Anterior cingulate cortex (tissue), 58 donors: ENCODE results near the gene MGAT4C.

Experiments used
- DNase-seq, 58 donors: peaks; one replicate each; lab custom pipeline; 2025; lab: John Stamatoyannopoulos, UW

The MGAT4C gene

GRCh38 chr12:86230516-86231146 lies 25.6 kb downstream of the MGAT4C start:
- no peak for DNase-seq

GRCh38 chr12:86229772-86230171 lies 26.4 kb downstream of the MGAT4C start:
- DNase-seq = no peak

DNA sequence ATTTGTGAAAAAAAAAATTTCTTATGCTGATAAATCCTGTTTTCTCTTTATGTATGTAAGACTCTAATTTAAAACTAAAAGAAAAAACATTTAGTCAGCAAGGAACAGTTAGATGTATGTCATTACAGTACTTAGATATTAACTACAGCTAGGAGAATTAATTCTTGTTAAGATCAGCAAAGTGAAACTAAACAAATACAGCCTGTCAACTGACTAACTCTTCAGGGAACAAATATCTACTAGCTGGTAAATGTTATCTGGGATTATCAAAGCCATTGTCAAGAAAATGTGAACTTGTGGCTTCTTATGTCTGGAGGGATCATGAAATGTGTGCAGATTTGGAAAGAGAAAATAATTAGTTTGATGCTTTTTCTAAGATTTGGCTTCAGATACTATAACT lies 27.5 kb downstream of the MGAT4C start:
- no peak for DNase-seq

DNA sequence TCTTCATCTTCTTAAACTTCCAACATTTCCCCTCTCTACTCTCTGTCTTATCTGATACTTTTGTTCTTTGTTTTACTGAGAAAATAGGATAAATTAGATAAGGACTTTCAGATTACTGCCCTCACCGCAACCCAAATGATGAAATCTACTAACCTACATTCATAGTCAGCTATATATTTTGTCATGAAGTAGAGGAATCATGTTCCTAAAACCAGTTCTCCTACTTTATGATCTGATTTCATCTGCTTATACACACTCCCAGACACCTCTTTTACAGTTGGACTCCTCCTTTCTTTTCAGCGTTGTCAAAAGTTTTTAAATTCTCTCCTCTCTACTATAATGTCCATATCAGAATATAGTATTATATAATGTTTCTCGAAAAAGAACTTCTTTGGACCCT lies 29.7 kb downstream of the MGAT4C start:
- DNase-seq = no peak

- no peak for DNase-seq
These were observed 39.6 kb downstream of the MGAT4C start for GRCh38 chr12:86216591-86216990.

DNA sequence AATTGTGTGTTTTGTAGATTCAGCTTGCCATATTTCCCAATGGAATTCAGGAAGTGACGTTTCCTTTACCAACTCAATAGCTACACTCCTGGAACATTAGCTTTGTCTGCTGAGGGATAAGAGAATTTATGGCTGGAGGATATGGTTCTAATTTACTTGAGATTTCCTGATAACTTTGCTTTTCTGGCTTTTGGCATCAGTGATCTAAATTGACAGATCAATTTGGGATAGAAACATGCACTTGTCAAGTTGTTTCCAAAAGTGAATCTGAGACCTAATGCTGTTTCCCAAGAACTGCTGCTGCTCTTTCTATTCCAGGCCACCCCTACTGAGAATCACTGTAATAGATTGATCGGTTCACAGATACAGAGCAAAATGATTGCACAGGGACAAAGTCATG lies 43.2 kb downstream of the MGAT4C start:
- DNase-seq = no peak

GRCh38 chr12:86198696-86199444 lies 57.3 kb downstream of the MGAT4C start:
- DNase-seq = no peak

GRCh38 chr12:86196465-86196864 lies 59.7 kb downstream of the MGAT4C start:
- no peak for DNase-seq

DNA sequence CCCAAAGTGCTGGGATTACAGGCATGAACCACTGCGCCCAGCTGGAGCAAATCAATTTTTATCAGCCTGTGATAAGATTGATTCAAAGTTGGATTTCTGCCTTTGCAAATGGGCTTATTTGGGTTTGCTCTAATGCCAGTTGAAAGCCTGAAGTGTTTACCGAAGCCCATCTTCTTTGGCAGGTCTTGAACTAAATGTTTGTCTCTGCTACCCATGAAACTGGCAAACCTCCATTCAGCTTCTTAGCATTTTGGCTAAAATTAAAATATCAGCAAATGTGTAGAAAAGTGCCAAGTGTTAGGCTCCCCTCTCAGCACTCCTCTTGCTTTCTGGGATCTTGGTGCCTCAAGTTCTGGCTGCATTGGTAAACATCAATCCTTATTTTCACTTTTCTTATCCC lies 61.5 kb downstream of the MGAT4C start:
- peak in 6 of 58 donors; percentile 4 to 40 (median 16) for DNase-seq

DNA sequence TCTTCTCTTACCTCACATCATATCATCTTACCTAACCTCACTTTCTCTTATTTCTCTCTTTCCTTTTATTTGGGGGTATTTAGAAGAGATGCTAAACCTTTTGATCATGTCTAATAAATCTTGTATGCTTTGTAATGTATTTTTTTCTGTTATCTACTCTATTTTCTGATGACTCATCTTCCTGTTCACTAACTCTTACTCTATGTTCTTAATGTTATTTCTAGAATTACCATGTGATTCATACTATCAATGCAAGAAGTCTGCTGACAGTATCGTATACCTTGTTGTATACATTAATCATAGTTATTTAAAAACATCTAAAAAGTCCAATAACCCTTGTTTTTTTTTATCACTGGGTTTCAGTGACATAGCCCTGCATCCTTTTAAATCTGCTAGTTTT lies 62.3 kb downstream of the MGAT4C start:
- DNase-seq = no peak

GRCh38 chr12:86188226-86188625 lies 68.0 kb downstream of the MGAT4C start:
- no peak for DNase-seq

DNA sequence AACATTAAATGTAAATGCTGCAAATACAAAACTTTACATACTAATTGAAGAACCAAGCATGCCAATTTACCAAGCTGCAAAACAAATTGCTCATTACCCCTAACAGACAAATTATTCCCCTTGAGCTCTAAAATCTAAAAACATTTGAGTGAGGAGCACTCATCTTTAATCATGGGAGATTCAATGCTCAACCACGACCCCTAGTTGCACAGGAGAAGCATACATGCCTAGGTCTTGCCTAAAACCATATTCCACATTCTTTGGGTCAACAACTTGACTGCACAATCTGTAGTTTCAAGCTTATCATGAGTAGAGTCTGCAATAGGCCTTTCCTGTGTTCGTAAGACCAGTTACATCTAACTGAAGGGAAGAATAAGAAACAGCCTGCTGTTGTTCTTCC lies 69.7 kb downstream of the MGAT4C start:
- no peak for DNase-seq

DNA sequence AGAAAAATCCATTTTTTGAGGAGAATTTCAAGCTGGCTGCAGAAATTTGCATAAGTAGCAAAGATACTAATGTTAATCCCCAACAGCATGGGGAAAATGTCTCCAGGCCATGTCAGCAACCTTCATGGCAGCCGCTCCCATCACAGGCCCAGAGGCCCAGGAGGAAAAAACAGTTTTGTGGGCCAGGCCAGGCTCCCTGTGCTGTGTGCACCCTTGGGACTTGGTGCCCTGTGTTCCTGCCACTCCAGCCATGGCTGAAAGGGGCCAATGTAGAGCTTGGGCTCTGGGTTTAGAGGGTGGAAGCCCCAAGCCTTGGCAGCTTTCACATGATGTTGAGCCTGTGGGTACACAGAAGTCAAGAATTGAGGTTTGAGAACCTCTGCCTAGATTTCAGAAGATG lies 76.3 kb downstream of the MGAT4C start:
- DNase-seq = no peak

DNA sequence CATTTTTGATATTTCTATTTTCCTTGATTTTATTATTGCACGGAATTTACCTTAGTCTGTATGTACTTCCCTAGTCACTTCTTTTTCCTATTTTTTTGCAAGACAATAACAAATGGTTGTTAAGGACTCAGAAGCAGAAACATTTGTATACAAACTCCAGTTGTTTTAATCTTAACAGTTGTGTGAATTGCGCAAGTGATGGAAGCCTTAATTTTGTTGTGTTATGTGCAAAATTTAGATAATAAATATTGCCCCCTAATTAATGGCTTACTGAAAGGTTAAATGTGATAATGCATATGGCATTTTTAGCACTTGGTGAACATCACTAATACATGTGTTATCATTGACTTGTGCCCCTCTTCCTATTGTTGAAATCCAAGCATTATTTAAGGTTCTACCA lies 82.0 kb downstream of the MGAT4C start:
- DNase-seq = no peak

DNA sequence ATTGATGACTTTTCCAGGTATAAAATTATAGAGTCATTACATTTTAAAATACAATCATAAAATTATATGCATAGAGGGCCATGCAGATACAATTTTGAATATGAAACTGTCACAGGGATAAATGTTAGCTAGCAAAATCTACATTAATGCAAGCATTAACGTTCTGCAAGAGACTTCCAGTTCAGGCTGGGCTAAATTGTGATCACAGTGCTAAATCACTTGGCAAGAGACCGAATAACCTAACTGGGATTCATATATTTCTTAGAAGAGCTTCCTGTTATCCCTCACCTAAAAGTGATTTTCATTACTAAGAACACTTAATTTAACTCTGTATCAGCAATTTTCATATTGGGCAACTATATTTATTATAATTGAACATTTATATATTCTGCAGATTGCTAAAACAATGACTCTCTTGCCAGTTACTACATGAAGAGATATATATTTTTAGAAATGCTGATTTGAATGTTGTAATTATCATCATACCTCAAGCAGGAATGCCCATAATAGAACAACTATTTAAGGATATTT lies 83.2 kb downstream of the MGAT4C start:
- DNase-seq = no peak

- DNase-seq = no peak
These were observed 86.1 kb downstream of the MGAT4C start for GRCh38 chr12:86170051-86170450.

DNA sequence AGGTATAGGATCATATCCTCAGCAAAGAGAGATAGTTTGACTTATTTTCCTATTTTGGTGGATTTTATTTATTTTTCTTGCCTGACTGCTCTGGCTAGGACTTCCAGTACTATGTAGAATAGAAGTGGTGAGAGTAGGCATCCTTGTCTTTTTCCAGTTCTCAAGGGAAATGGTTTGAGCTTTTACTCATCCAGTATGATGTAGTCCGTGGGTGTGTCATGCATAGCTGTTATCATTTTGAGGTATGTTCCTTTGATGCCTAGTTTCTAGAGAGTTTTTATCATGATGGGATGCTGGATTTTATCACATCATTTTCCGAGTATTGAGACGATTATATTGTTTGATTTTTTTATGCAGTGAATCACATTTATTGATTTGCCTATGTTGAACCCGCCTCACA lies 97.2 kb downstream of the MGAT4C start:
- DNase-seq = no peak

DNA sequence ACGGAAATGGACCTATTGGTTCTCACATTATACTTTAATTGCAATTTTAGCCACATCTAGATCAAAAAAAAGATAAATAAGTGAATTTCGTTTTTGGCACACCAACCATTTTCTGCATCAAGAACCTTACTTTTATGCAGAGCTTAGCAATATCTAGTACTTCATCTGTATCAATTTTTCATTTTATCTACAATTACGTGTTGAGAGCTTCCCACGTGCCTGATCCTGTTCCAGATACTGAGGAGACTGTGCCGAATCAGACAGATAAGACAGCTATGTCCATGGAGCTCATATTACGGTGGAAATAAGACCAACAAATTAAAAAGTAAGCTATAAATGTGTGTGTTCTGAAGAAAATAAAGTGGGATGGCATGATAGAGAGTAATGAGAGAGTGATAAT lies 101.6 kb downstream of the MGAT4C start:
- DNase-seq = no peak

GRCh38 chr12:86148612-86149011 lies 107.6 kb downstream of the MGAT4C start:
- DNase-seq = no peak

DNA sequence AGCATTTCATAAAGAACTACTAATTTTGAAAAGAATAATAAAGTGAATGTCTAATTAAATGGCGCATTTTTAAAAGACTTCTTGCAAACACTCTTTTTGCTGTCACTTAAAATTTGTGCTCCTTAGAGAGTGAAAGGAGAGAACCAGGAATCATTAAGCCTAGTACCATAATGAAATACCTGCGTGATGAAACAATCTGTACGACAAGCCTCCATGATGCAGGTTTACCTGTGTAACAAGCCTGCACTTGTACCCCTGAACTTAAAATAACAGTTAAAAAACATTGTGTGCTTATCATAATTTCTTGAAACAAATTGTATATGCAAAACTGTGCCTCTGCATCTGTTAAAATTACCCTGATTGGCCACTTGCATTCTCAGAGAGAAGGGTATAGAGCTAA lies 108.1 kb downstream of the MGAT4C start:
- no peak for DNase-seq

DNA sequence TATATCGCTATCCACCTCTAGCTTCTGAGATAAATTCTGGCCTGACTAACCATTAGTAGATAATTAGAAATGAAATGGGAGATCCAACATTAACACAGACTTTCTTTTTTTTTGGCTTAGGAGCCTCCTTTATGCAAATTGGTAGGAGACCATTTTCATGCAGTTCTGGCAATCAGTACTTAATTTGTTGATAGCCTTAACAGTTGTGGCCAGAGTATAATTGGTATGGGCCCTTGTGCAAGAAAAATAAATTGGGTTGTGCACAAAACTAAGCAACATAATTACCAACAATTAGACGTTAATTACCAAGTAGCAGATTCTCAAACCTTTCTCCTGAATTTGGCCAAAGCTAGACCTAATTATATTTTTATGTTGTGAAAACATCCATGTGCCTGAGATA lies 111.0 kb downstream of the MGAT4C start:
- no peak for DNase-seq

DNA sequence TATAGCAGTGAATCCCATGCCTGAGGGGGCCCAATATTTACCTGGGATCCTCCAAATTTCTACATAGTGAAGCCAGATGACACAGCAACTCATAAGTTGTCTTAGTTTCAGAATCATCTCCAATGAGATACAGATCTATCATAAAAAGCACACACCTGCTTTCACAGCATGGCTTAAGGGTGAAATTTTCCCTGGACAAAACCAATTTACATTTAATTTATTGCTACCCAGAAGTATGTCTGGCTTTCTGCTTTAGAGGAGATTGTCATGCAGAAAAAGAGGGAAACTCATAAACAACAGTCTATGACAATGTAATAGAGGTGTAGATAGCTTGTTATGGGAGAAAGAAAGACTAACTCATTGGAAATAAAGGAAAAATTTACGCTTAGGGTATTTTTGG lies 113.0 kb downstream of the MGAT4C start:
- no peak for DNase-seq
